Neural progenitor cell (in vitro differentiated cells): ENCODE results near the gene PTPRA. TPM values are rescaled to one million over a fixed set of nuclear protein-coding genes. Genes with fewer than 3 reads are reported as not detected.

ENCODE experiments used
- DNase-seq: peaks from one replicate; pipeline ENCODE4 v3.0.0-alpha.2; 2016; ENCODE audit warnings: low spot score
- H2AFZ ChIP-seq: fragments of 200-600 bp; sonication (generic); replicated peaks from 2 replicates; pipeline ENCODE4 v1.6.1; 2016; ENCODE audit warnings: antibody characterized with exemption
- H3F3A ChIP-seq: fragments of 200-600 bp; sonication (generic); 2 replicates; pipeline ENCODE4 v1.6.1; 2016; ENCODE audit warnings: antibody characterized with exemption, low read depth
- H3K27ac ChIP-seq: fragments of 200-600 bp; sonication (generic); 2 replicates; pipeline ENCODE4 v1.5.1; 2016; ENCODE audit warnings: mild to moderate bottlenecking
- H3K27me3 ChIP-seq: fragments of 200-600 bp; sonication (generic); 2 replicates; pipeline ENCODE4 v1.6.1; 2016; ENCODE audit warnings: mild to moderate bottlenecking, moderate library complexity
- H3K36me3 ChIP-seq: fragments of 200-600 bp; sonication (generic); 2 replicates; pipeline ENCODE4 v1.5.1; 2016
- H3K4me1 ChIP-seq: fragments of 200-600 bp; sonication (generic); 2 replicates; pipeline ENCODE4 v1.6.1; 2016; ENCODE audit warnings: mixed run types
- H3K4me2 ChIP-seq: fragments of 200-600 bp; sonication (generic); 2 replicates; pipeline ENCODE4 v1.6.1; 2016
- H3K4me3 ChIP-seq: fragments of 200-600 bp; sonication (generic); 2 replicates; pipeline ENCODE4 v1.5.1; 2016
- H3K79me2 ChIP-seq: fragments of 200-600 bp; sonication (generic); 2 replicates; pipeline ENCODE4 v1.6.1; 2016; ENCODE audit warnings: low read depth
- H3K9ac ChIP-seq: fragments of 200-600 bp; sonication (generic); 2 replicates; pipeline ENCODE4 v1.6.1; 2016
- H3K9me3 ChIP-seq: fragments of 200-600 bp; sonication (generic); 2 replicates; pipeline ENCODE4 v1.5.1; 2016; ENCODE audit warnings: low read depth
- H4K20me1 ChIP-seq: fragments of 200-600 bp; sonication (generic); 2 replicates; pipeline ENCODE4 v1.6.1; 2016; ENCODE audit warnings: low read depth
- H3K27ac Mint-ChIP-seq: 3 replicates; pipeline ENCODE4 v1.8.0; 2021; ENCODE audit warnings: mixed read lengths
- H3K27me3 Mint-ChIP-seq: 2 replicates; pipeline ENCODE4 v1.8.0; 2022; ENCODE audit warnings: low read depth, mild to moderate bottlenecking, inconsistent platforms, moderate library complexity, mixed read lengths; ENCODE audit not compliant: insufficient read depth
- H3K36me3 Mint-ChIP-seq: 3 replicates; pipeline ENCODE4 v1.8.0; 2021; ENCODE audit warnings: mixed read lengths
- H3K4me1 Mint-ChIP-seq: 3 replicates; pipeline ENCODE4 v1.8.0; 2021; ENCODE audit warnings: mixed read lengths
- H3K4me3 Mint-ChIP-seq: 3 replicates; pipeline ENCODE4 v1.8.0; 2021; ENCODE audit warnings: mild to moderate bottlenecking, moderate library complexity, mixed read lengths
- H3K9me3 Mint-ChIP-seq: 3 replicates; pipeline ENCODE4 v1.8.0; 2020; ENCODE audit warnings: mixed read lengths
- CTCF ChIP-seq: fragments of 200-600 bp; sonication (generic); IDR thresholded peaks from 2 replicates; pipeline ENCODE4 v1.5.1; 2017; ENCODE audit warnings: antibody characterized with exemption, mild to moderate bottlenecking
- EZH2 ChIP-seq: fragments of 200-600 bp; sonication (generic); IDR thresholded peaks from 2 replicates; pipeline ENCODE4 v1.6.1; 2017; ENCODE audit warnings: antibody characterized with exemption, mild to moderate bottlenecking, moderate library complexity
- EZH2phosphoT487 ChIP-seq: fragments of 200-600 bp; sonication (generic); IDR thresholded peaks from 2 replicates; pipeline ENCODE4 v1.6.1; 2017; ENCODE audit warnings: antibody characterized with exemption
- total RNA-seq: library from RNA; depleted of rRNA; stranded (reverse); fragments of >200 nt; gene quantifications from 2 replicates; pipeline ENCODE4 v1.2.3, GENCODE V29; 2015; ENCODE audit warnings: low replicate concordance

PTPRA gene
- total RNA-seq, 1 donor from 2014 or later: 77.7 TPM

DNA sequence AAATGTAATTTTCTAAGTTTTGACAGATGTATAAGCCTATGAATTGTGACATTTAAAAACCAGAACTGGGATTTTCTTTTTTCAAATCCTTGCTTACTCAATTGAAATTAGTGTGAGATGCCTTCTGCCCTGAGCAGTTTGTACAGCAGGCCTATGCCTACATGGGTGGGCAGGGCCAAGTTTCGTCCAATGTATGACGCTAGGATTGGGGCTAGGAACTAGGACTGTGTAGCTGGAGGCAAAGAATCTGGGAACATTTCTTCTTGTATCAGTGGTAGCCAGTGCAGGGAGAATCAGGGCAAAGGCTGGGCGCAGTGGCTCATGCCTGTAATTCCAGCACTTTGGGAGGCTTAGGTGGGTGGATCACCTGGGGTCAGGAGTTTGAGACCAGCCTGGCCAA is 3.9 kb upstream of the PTPRA start:
- TF ChIP-seq EZH2phosphoT487: no peak
- TF ChIP-seq CTCF: no peak
- no peak for TF ChIP-seq EZH2
- Mint-ChIP-seq H3K4me1 (peaks cover 26% of the 10 kb centered on the region), H3K36me3 (peaks cover 11% of the 10 kb centered on the region), H3K27me3 (peaks cover 8% of the 10 kb centered on the region), H3K9me3 (no peaks in the 10 kb centered on the region), H3K27ac (no peak overlapping the region), H3K4me3 (peak overlapping the region; percentile 51)
- peaks cover 3% of the 10 kb centered on the region for H4K20me1 ChIP-seq
- peaks cover 12% of the 10 kb centered on the region for H3K4me1 ChIP-seq
- DNase-seq: no peak
- no peak overlapping the region for H3K4me3 ChIP-seq
- no peaks in the 10 kb centered on the region for H3K36me3 ChIP-seq
- H2AFZ ChIP-seq: no peak overlapping the region
- peaks cover 24% of the 10 kb centered on the region for H3K27me3 ChIP-seq
- peaks cover 25% of the 10 kb centered on the region for H3F3A ChIP-seq
- no peak overlapping the region for H3K27ac ChIP-seq
- no peak overlapping the region for H3K4me2 ChIP-seq
- H3K79me2 ChIP-seq: peaks cover 8% of the 10 kb centered on the region
- no peak overlapping the region for H3K9ac ChIP-seq
- H3K9me3 ChIP-seq: no peaks in the 10 kb centered on the region

GRCh38 chr20:2871111-2871465 is 2.2 kb upstream of the PTPRA start:
- Histone ChIP-seq H3K4me1 (peaks cover 19% of the 10 kb centered on the region), H3K4me2 (peak overlapping the region; percentile 53), H3K27me3 (peaks cover 24% of the 10 kb centered on the region), H3K4me3 (no peak overlapping the region), H3K9me3 (no peaks in the 10 kb centered on the region), H3K36me3 (no peaks in the 10 kb centered on the region), H2AFZ (no peak overlapping the region), H3K9ac (no peak overlapping the region), H3F3A (peaks cover 25% of the 10 kb centered on the region), H3K27ac (no peak overlapping the region), H4K20me1 (peaks cover 20% of the 10 kb centered on the region), H3K79me2 (peaks cover 25% of the 10 kb centered on the region)
- TF ChIP-seq EZH2phosphoT487 (no peak), EZH2 (no peak), CTCF (no peak)
- Mint-ChIP-seq H3K4me1 (peaks cover 42% of the 10 kb centered on the region), H3K9me3 (no peaks in the 10 kb centered on the region), H3K27me3 (peaks cover 8% of the 10 kb centered on the region), H3K36me3 (peaks cover 2% of the 10 kb centered on the region), H3K27ac (peak overlapping the region; percentile 25), H3K4me3 (peak overlapping the region; percentile 27)
- no peak for DNase-seq

GRCh38 chr20:2871661-2872458 is 1.4 kb upstream of the PTPRA start:
- Histone ChIP-seq H2AFZ (peak overlapping the region; percentile 92), H3K79me2 (peaks cover 33% of the 10 kb centered on the region), H3K9ac (no peak overlapping the region), H3K27ac (no peak overlapping the region), H3K4me2 (peak overlapping the region; percentile 81), H3K4me3 (peak overlapping the region; percentile 100), H3K4me1 (peaks cover 19% of the 10 kb centered on the region), H3F3A (peaks cover 25% of the 10 kb centered on the region), H4K20me1 (peaks cover 25% of the 10 kb centered on the region), H3K27me3 (peaks cover 24% of the 10 kb centered on the region), H3K36me3 (no peaks in the 10 kb centered on the region), H3K9me3 (no peaks in the 10 kb centered on the region)
- peaks cover 8% of the 10 kb centered on the region for H3K27me3 Mint-ChIP-seq
- peak overlapping the region; percentile 1 for H3K27ac Mint-ChIP-seq
- TF ChIP-seq EZH2phosphoT487: no peak
- no peak for TF ChIP-seq EZH2
- no peak for TF ChIP-seq CTCF
- H3K36me3 Mint-ChIP-seq: peaks cover 5% of the 10 kb centered on the region
- H3K4me3 Mint-ChIP-seq: peak overlapping the region; percentile 89
- H3K9me3 Mint-ChIP-seq: no peaks in the 10 kb centered on the region
- peaks cover 48% of the 10 kb centered on the region for H3K4me1 Mint-ChIP-seq
- DNase-seq: peak; percentile 8
